K562 (cell line): Measurements from ENCODE around the gene TRAPPC8.

Source experiments
- CTCF ChIP-seq, 3 experiments: IDR thresholded peaks in 2 of 3; conservative IDR thresholded peaks in 1 of 3; 2 replicates each; pipeline ENCODE4 v1.5.1; 2011 to 2012; ENCODE audit warnings: low read length in 3 of 3, mild to moderate bottlenecking in 3 of 3, control low read depth in 2 of 3, improper control_type of control experiment in 1 of 3, inconsistent platforms in 1 of 3, low read depth in 1 of 3, mixed read lengths in 1 of 3, moderate library complexity in 1 of 3; ENCODE audit not compliant: insufficient read depth in 2 of 3
- HDGF ChIP-seq: fragments of 450-650 bp; IDR thresholded peaks from 2 replicates; pipeline ENCODE4 v1.6.1; 2016
- JUND ChIP-seq, 2 experiments: IDR thresholded peaks; 2 replicates in 1 of 2; 3 replicates in 1 of 2; pipeline ENCODE4 v1.6.1; 2011; ENCODE audit warnings: borderline replicate concordance in 2 of 2, low read depth in 2 of 2, low read length in 2 of 2, improper control_type of control experiment in 1 of 2, missing biosample characterization in 1 of 2, missing genetic modification characterization in 1 of 2, missing genetic modification reagents in 1 of 2
- MBD2 ChIP-seq: sonication (generic); IDR thresholded peaks from 2 replicates; pipeline ENCODE4 v1.6.1; 2016; ENCODE audit warnings: low read depth, borderline replicate concordance
- NCOA1 ChIP-seq: fragments of 450-650 bp; IDR thresholded peaks from 2 replicates; pipeline ENCODE4 v1.6.1; 2016; ENCODE audit warnings: low read depth
- NR1H2 ChIP-seq: sonication (generic); formaldehyde crosslinking; IDR thresholded peaks from 2 replicates; pipeline ENCODE4 v1.4.0; 2020; ENCODE audit warnings: mild to moderate bottlenecking, missing genetic modification reagents
- RFX5 ChIP-seq: IDR thresholded peaks from 2 replicates; pipeline ENCODE4 v1.6.1; 2011; ENCODE audit warnings: low read depth, mild to moderate bottlenecking, improper control_type of control experiment, low read length
- SIRT6 ChIP-seq: IDR thresholded peaks from one replicate; pipeline ENCODE4 v1.6.1; 2012; ENCODE audit warnings: low read depth, mild to moderate bottlenecking, control low read depth, inconsistent platforms, low read length, moderate library complexity
- SMC3 ChIP-seq: conservative IDR thresholded peaks from 2 replicates; pipeline ENCODE4 v1.6.1; 2011; ENCODE audit warnings: low read depth, low read length, improper control_type of control experiment; ENCODE audit not compliant: insufficient read depth
- TEAD4 ChIP-seq, 2 experiments: sonication (generic) in 1 of 2; formaldehyde crosslinking in 1 of 2; IDR thresholded peaks; 2 replicates each; pipeline versions ENCODE4 v1.6.1 to v1.8.0; 2012 to 2022; ENCODE audit warnings: borderline replicate concordance in 1 of 2, inconsistent platforms in 1 of 2, low read length in 1 of 2, mild to moderate bottlenecking in 1 of 2, missing genetic modification reagents in 1 of 2
- ZFP36 ChIP-seq: fragments of 150-350 bp; IDR thresholded peaks from 2 replicates; pipeline ENCODE4 v1.6.1; 2018; ENCODE audit warnings: low read length, low read depth; ENCODE audit not compliant: partially characterized antibody
- ZKSCAN3 ChIP-seq: fragments of 250-450 bp; sonication (Bioruptor Pico); IDR thresholded peaks from 2 replicates; pipeline ENCODE4 v1.4.0; 2020
- ZNF785 ChIP-seq: fragments of 250-450 bp; sonication (Bioruptor Pico); IDR thresholded peaks from 2 replicates; pipeline ENCODE4 v1.4.0; 2020; ENCODE audit warnings: mild to moderate bottlenecking

- TF ChIP-seq SIRT6: no peak
- TF ChIP-seq CTCF (IDR thresholded peaks at IDR 0.05 in 2 of 3, conservative IDR thresholded peaks at IDR 0.05 in 1 of 3; ENCODE audit: insufficient read depth in 2 of 3, low read depth in 1 of 3, low read length in 3 of 3): no peak
- TF ChIP-seq ZFP36: no peak
- no peak for TF ChIP-seq NR1H2 (CRISPR knock-in tag)
- no peak for TF ChIP-seq MBD2
- TF ChIP-seq JUND (IDR thresholded peaks at IDR 0.05; ENCODE audit: borderline replicate concordance, low read depth, low read length): no peak
- TF ChIP-seq JUND (tag; IDR thresholded peaks at IDR 0.05; ENCODE audit: borderline replicate concordance, low read depth, low read length): no peak
- TF ChIP-seq NCOA1: no peak
- no peak for TF ChIP-seq SMC3
- TF ChIP-seq ZNF785: no peak
- TF ChIP-seq HDGF: no peak
- no peak for TF ChIP-seq RFX5
- TF ChIP-seq ZKSCAN3: no peak
- no peak for TF ChIP-seq TEAD4 (IDR thresholded peaks at IDR 0.05; ENCODE audit: low read length)
- no peak for TF ChIP-seq TEAD4 (CRISPR knock-in tag; IDR thresholded peaks at IDR 0.05; ENCODE audit: borderline replicate concordance)
Observed at GRCh38 chr18:31950583-31950982, 7.7 kb upstream of the TRAPPC8 start.
